Adipocyte (in vitro differentiated cells): ENCODE data around the gene STRC.

Experiments
- DNase-seq: peaks from one replicate; pipeline ENCODE4 v3.0.0-alpha.2; 2015; ENCODE audit warnings: low read depth
- H3K27me3 ChIP-seq: replicated peaks from 2 replicates; pipeline ENCODE4 v1.7.0; 2013; ENCODE audit warnings: mild to moderate bottlenecking, low read length, moderate library complexity; ENCODE audit not compliant: control insufficient read depth, insufficient read depth
- H3K36me3 ChIP-seq: 2 replicates; pipeline ENCODE4 v1.7.0; 2013; ENCODE audit warnings: low read length, mild to moderate bottlenecking, moderate library complexity; ENCODE audit not compliant: control insufficient read depth, insufficient read depth, severe bottlenecking
- H3K4me1 ChIP-seq: 2 replicates; pipeline ENCODE4 v1.7.0; 2013; ENCODE audit warnings: mild to moderate bottlenecking, low read length, moderate library complexity; ENCODE audit not compliant: control insufficient read depth, insufficient read depth
- H3K4me3 ChIP-seq: 2 replicates; pipeline ENCODE4 v1.7.0; 2013; ENCODE audit warnings: mild to moderate bottlenecking, low read length, moderate library complexity
- H3K9ac ChIP-seq: 2 replicates; pipeline ENCODE4 v1.7.0; 2013; ENCODE audit warnings: mild to moderate bottlenecking, low read length, moderate library complexity
- H3K9me3 ChIP-seq: 2 replicates; pipeline ENCODE4 v1.7.0; 2013; ENCODE audit warnings: mild to moderate bottlenecking, low read length, moderate library complexity; ENCODE audit not compliant: control insufficient read depth

The STRC gene

GRCh38 chr15:43552986-43553385 is 65.6 kb downstream of the STRC start:
- H3K27me3 ChIP-seq, result no peaks in the 10 kb centered on the region
- H3K9me3 ChIP-seq, result no peaks in the 10 kb centered on the region
- no peak overlapping the region for H3K4me3 ChIP-seq
- DNase-seq, result no peak
- H3K9ac ChIP-seq, result no peak overlapping the region
- no peaks in the 10 kb centered on the region for H3K36me3 ChIP-seq
- peaks cover 14% of the 10 kb centered on the region for H3K4me1 ChIP-seq

DNA sequence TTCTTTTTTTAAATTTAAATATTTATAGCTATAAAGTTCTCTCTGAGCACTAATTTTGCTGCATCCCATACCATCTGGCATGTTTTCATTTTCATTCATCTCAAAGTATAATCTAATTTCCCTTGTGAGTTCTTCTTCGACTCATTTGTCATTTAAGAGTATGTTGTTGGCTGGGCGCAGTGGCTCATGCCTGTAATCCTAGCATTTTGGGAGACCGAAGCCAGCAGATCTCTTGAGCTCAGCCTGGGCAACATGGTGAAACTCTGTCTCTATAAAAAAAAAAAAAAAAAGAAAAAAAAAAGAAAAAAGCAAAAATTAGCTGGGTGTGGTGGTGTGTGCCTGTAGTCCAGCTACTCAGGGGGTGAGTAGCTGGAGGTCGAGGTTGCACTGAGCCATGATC is 66.3 kb downstream of the STRC start:
- Histone ChIP-seq H3K27me3 (no peaks in the 10 kb centered on the region), H3K9ac (no peak overlapping the region), H3K36me3 (no peaks in the 10 kb centered on the region), H3K9me3 (no peaks in the 10 kb centered on the region), H3K4me3 (no peak overlapping the region), H3K4me1 (peaks cover 14% of the 10 kb centered on the region)
- DNase-seq, result no peak

DNA sequence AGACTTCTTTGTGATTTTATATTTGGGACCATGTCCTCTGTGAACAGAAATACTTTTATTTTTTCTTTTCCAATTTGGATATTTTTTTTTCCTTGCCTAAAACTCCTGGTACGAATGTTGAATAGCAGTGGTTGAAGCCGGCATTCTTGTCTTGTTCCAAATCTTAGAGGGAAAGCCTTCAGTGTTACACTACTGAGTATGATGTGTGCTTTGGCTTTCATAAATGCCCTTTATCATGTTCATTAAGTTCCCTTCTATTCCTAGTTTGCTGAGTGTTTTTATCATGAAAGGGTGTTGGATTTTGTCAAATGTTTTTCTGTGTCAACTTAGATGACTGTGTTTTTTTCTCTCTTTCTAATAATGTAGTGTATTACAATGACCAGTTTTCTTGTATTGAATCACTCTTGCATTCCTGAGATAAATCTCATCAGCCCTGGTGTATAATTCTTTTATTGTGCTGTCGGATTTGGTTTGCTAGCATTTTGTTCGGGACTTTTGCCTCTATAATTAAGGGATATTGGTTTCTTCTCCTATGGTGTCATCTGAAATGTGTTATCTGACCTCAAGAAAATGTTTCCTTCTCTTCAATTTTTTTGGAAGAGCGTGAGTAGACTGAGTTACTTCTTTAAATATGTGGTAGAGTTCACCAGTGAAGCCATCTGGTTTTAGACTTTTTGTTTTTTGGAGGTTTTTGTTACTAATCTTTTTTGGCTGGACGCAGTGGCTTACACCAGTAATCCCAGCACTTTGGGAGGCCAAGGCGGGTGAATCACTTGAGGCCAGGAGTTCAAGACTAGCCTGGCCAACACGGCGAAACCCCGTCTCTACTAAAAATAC is 67.9 kb downstream of the STRC start:
- Histone ChIP-seq H3K36me3 (no peaks in the 10 kb centered on the region), H3K9ac (peak overlapping the region; percentile 53), H3K27me3 (no peaks in the 10 kb centered on the region), H3K4me1 (peaks cover 14% of the 10 kb centered on the region), H3K4me3 (peak overlapping the region; percentile 17), H3K9me3 (no peaks in the 10 kb centered on the region)
- peak; percentile 71 for DNase-seq
